Left lung (tissue), 14 donors: ENCODE data around the gene OR6C2. TPM values are rescaled to one million over a fixed set of nuclear protein-coding genes. Genes with fewer than 3 reads are reported as not detected.
"Not testable (repeated sequence)": the region's sequence is repeated elsewhere in the genome, so short reads cannot be mapped to it uniquely, and the experiment has no call there.

Experiments used
- ATAC-seq: fragments of 200-7000 bp; cut with Tn5 transposase; one replicate; pipeline ENCODE4 v1.9.1; 2020; ENCODE audit warnings: moderate library complexity
- DNase-seq, 4 donors: peaks; one replicate each; pipeline ENCODE4 v3.0.0-alpha.2; 2013 to 2020
- H3K27ac ChIP-seq, 2 donors: fragments of 200-600 bp; sonication (generic) in 1 of 2; one replicate each; pipeline versions ENCODE4 v1.5.0 to v1.8.0; 2020 to 2021
- H3K27me3 ChIP-seq, 2 donors: fragments of 200-600 bp; sonication (generic) in 1 of 2; one replicate each; pipeline versions ENCODE4 v1.5.0 to v1.8.0; 2020 to 2021
- H3K36me3 ChIP-seq, 2 donors: fragments of 200-600 bp; sonication (generic) in 1 of 2; one replicate each; pipeline versions ENCODE4 v1.5.0 to v1.8.0; 2020 to 2021
- H3K4me1 ChIP-seq, 2 donors: fragments of 200-600 bp; one replicate each; pipeline ENCODE4 v1.8.0; 2021
- H3K4me3 ChIP-seq, 2 donors: fragments of 200-600 bp; sonication (generic) in 1 of 2; one replicate each; pipeline versions ENCODE4 v1.5.0 to v1.8.0; 2020 to 2021; ENCODE audit warnings: mild to moderate bottlenecking in 1 of 2
- H3K9me3 ChIP-seq, 2 donors: fragments of 200-600 bp; sonication (generic) in 1 of 2; one replicate each; pipeline versions ENCODE4 v1.5.0 to v1.8.0; 2020 to 2021
- intact Hi-C, 2 donors: fragments of 100-400 bp; cut with DNase I; formaldehyde crosslinking; loops; one replicate each; pipeline versions ENCODE4 v1.11.2 to v1.14.2; 2022
- long read RNA-seq, 12 donors: library from polyadenylated mRNA in 2 of 12; unstranded in 2 of 12; transcript quantifications; one replicate each; pipeline ENCODE4 v2.0.0 and lab custom pipeline, GENCODE V29; 2019 to 2026
- polyA plus RNA-seq, 6 donors: library from polyadenylated mRNA; unstranded; fragments of 120-200 nt; gene quantifications; one replicate each; pipeline ENCODE4 v1.2.1, GENCODE V29; 2013; ENCODE audit not compliant: insufficient read length in 6 of 6
- total RNA-seq, 2 donors: library from RNA; stranded (reverse); fragmentation: NEBNext Ultra II Directional; extraction: Animal tissue kit (Norgen Biotek cat#: 25700); gene quantifications; one replicate each; pipeline ENCODE4 v1.2.1, GENCODE V29; 2021
- TF ChIP-seq, protein P1 (sequence below), 2 donors: fragments of 200-600 bp; sonication (generic) in 1 of 2; IDR thresholded peaks; one replicate each; pipeline versions ENCODE4 v1.5.0 to v1.8.0; 2021; ENCODE audit warnings: antibody characterized with exemption in 2 of 2
- donor health status: DM: no; HTN: yes; CAD: no.
- donor health status: DM: no; HTN: no; CAD: no.

OR6C2 gene
- not detected for total RNA-seq
- not detected for polyA plus RNA-seq
- long read RNA-seq, donor 1, result 0 reads
- long read RNA-seq, donor 2, result 0 reads
- long read RNA-seq, donor 3, result 0 reads
- long read RNA-seq, donor 4, result 0 reads
- long read RNA-seq, donor 5, result 0 reads
- long read RNA-seq, donor 6, result 0 reads
- long read RNA-seq, donor 7, result 0 reads
- long read RNA-seq, donor 8, result 0 reads
- long read RNA-seq, donor 9, result 0 reads
- long read RNA-seq, donor 10, result 0 reads
- long read RNA-seq, donor 11, result 0 reads
- long read RNA-seq, donor 12, result 0 reads

DNA sequence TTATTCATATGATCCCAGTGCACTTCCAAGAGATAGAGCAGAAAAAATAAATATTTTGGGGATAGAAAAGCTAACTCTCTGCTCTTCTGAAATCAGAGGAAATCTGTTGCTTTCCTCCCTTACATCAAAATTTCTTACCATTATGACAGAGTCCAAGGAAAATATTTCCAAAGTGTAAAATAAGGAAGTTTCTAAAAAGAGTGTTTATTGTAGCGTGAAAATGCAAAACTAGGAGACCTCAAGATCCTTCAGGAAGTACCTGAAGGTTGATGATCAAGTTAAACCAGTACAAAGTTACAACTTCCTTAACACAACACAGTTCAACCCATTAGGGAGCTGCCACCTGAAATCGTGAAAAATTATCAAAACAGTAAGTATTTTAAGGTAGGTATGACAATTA lies at the start of gene OR6C2:
OR6C2 (plus strand) TSS at position 301 of the 400 bp plus-strand sequence. CDS start 8,138 bp downstream, outside the sequence.
- intact Hi-C loops, result no loop called here
- TF ChIP-seq, protein P1, sequence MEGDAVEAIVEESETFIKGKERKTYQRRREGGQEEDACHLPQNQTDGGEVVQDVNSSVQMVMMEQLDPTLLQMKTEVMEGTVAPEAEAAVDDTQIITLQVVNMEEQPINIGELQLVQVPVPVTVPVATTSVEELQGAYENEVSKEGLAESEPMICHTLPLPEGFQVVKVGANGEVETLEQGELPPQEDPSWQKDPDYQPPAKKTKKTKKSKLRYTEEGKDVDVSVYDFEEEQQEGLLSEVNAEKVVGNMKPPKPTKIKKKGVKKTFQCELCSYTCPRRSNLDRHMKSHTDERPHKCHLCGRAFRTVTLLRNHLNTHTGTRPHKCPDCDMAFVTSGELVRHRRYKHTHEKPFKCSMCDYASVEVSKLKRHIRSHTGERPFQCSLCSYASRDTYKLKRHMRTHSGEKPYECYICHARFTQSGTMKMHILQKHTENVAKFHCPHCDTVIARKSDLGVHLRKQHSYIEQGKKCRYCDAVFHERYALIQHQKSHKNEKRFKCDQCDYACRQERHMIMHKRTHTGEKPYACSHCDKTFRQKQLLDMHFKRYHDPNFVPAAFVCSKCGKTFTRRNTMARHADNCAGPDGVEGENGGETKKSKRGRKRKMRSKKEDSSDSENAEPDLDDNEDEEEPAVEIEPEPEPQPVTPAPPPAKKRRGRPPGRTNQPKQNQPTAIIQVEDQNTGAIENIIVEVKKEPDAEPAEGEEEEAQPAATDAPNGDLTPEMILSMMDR (IDR thresholded peaks at IDR 0.05), result no peak
- Histone ChIP-seq H3K9me3 (peaks cover 0 to 13% of the 10 kb centered on the region in 2 donors), H3K4me3 (no peak within 1 kb of the TSS), H3K27me3 (no peaks in the 10 kb centered on the region), H3K27ac (no peak within 1 kb of the TSS), H3K36me3 (no peaks in the 10 kb centered on the region), H3K4me1 (no peaks in the 10 kb centered on the region)
- ATAC-seq (no peak), DNase-seq (no peak)

DNA sequence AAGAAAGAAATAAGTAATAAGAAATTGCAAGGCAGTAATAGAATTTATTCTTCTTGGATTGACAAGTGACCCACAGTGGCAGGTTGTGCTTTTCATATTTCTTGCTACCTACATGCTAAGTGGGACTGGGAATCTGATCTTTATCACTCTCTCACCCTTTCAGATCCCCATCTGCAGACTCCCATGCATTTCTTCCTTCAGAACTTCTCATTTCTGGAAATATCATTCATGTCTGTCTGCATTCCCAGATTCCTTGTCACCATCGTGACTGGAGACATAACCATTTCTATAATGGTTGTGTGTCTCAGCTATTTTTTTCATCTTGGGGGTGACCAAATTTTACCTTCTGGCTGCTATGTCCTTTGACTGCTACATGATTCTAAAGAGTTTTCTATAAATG lies 47.5 kb upstream of the OR6C2 start:
- no peak for ATAC-seq
- TF ChIP-seq, protein P1 (IDR thresholded peaks at IDR 0.05), result no peak
- intact Hi-C loops, result no loop called here

DNA sequence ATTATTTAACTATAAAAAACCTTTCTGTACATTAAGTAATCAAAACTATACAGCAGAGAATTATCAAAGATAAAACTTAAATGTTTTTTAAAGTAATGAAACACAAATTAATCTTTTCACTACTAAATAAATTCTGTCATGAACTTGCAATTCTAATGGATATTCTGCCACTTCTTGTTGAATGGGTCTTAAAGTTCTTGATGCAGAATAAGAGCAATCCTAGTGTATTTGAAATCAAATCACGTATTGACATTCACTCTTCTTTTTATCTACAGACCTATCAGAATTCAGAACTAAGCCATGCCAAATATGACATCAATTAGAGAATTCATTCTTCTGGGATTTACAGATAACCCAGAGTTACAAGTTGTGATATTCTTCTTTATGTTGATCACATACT lies 43.6 kb upstream of the OR6C2 start, which contains the start of gene OR6C65:
OR6C65 (plus strand) TSS at position 301 of the 400 bp plus-strand sequence; CDS start at position 301, 0 bp downstream.
- H3K9me3 ChIP-seq, result no peaks in the 10 kb centered on the region
- DNase-seq (no peak), ATAC-seq (no peak)
- H3K27ac ChIP-seq, result no peak within 1 kb of the TSS
- TF ChIP-seq, protein P1 (IDR thresholded peaks at IDR 0.05), result no peak
- no peaks in the 10 kb centered on the region for H3K27me3 ChIP-seq
- H3K4me1 ChIP-seq, result no peaks in the 10 kb centered on the region
- intact Hi-C loops, result no loop called here
- no peaks in the 10 kb centered on the region for H3K36me3 ChIP-seq
- no peak within 1 kb of the TSS for H3K4me3 ChIP-seq

More for the DNA sequence above, 47.5 kb upstream of the OR6C2 start:
- no peak for DNase-seq
- Histone ChIP-seq H3K27me3 (no peaks in the 10 kb centered on the region), H3K4me1 (no peaks in the 10 kb centered on the region), H3K4me3 (no peak overlapping the region), H3K9me3 (no peaks in the 10 kb centered on the region), H3K36me3 (no peaks in the 10 kb centered on the region), H3K27ac (no peak overlapping the region)

DNA sequence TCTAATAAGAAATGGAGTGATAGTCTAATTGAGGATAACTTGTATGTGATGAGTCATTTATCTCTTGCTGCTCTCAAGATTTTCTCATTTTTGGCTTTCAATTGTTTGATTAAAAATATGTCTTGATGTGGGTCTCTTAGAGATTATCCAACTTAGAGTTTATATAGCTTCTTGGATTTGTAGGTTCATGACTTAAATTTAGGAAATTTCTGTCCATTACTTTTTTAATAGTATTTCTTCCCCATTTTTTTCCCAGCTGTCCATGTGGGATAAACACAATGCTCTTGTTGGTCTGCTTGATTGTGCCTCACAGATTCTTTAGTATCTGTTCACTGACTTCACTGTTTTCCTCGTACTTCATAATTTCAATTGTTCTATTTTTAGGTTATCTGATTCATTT lies 36.0 kb upstream of the OR6C2 start:
- Histone ChIP-seq H3K36me3 (no peaks in the 10 kb centered on the region), H3K27ac (no peak overlapping the region), H3K4me1 (no peaks in the 10 kb centered on the region), H3K4me3 (no peak overlapping the region), H3K27me3 (no peaks in the 10 kb centered on the region), H3K9me3 (no peaks in the 10 kb centered on the region)
- intact Hi-C loops, result no loop called here
- TF ChIP-seq, protein P1 (IDR thresholded peaks at IDR 0.05), result no peak
- ATAC-seq (no peak), DNase-seq (no peak)

DNA sequence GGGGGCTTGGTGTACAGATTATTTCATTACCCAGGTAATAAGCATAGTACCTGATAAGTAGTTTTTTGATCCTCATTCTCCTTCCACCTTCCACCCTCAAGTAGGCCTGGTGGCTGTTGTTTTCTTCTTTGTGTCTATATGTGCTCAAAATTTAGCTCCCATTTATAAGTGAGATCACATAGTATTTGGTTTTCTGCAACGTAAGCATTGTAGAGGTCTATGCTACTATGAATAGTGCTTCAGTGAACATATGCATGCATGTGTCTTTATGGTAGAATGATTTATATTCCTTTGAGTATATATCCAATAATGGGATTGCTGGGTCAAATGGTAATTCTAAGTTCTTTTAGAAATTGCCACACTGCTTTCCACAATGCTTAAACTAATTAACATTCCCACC lies 34.7 kb upstream of the OR6C2 start:
- H3K9me3 ChIP-seq, H3K27ac ChIP-seq, DNase-seq, H3K4me3 ChIP-seq, H3K36me3 ChIP-seq, H3K27me3 ChIP-seq, ATAC-seq, intact Hi-C loops, H3K4me1 ChIP-seq: not testable (repeated sequence)

DNA sequence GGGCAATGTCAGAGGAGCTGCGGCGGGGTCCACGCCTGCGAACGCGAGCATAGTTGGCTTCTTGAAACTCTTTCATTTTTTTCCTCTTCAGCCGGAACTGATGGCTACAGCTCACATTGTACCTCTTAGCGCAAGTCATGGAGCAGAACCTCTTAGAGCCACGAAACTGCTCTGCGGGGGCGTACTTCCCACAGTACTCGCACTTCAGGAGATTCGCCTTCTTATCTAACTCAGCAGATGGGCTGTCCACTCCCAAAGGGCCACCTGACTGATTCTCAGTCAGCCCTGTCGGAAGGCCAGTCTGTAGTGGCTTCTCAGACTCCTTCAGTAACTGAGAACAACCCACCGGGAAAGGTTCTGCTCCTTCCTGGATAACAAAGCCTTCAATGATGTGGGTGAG lies 31.7 kb upstream of the OR6C2 start:
- H3K4me1 ChIP-seq, intact Hi-C loops, ATAC-seq, H3K36me3 ChIP-seq, H3K27ac ChIP-seq, H3K9me3 ChIP-seq, DNase-seq, H3K27me3 ChIP-seq, H3K4me3 ChIP-seq: not testable (repeated sequence)

DNA sequence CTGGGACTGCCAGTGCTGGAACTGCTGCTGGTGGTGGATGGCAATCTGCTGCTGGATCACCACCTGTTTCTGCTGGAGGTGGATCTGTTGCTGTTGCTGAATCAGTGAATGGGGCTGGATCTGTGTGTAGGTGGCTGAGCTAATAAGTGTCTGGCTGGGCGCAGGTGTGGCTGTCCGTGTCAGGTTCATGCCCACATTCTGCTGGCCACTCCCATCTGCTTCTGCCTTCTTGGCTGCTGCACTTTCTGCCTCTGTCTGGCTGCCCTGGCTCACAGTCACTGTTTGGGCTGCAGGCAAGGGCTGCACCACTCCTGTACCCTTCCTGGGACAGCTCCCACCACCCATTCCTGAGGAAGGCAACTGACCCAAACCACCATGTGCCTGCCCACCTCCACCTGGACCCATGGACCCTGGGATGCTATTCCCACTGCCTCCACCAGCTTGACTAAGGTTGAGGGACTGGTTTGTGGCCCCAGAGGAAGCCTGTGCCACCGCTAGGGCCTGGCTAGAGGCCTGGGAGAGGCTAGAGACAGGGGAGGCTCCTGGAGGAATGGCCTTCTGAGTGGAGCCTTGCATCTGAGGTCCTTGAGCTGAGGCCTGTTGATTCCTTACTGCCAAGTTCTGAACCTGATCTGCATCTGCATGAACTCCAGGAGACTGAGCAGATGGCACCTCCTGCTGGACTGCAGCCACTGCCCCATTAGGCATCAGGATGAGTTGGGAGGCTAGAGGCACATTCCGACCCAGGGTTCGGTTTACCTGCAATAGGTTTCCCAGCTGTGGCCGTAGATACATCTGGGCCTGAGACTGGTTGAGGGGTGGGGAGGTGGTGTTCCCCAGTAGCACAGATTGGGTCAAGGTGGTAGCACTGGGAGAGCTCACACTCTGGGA lies 30.1 kb upstream of the OR6C2 start:
- H3K27me3 ChIP-seq, H3K4me3 ChIP-seq, intact Hi-C loops, H3K27ac ChIP-seq, H3K9me3 ChIP-seq, DNase-seq, H3K36me3 ChIP-seq, H3K4me1 ChIP-seq: not testable (repeated sequence)
- peak; percentile 85 for ATAC-seq

DNA sequence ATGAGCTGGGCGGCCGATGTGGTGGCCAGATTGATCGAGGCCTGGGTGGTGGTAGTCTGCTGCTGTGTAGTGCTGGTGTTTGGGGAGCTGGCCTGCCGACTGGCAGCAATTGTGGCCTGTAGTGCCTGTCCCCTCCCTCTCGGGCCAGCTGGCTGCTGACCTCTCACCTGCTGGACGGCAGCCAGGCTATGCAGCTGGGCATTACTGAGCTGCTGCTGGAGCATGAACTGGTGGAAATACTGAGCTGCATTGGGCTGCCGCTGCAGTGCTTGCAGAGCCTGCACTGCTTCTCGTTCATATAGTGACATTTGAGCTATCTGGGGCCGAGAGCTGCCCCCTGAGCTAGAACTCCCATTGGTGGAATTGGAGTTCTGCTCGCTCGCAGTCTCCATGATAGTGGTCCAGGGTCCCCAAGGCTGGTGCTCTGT lies 29.5 kb upstream of the OR6C2 start:
- not testable (repeated sequence) for H3K27ac ChIP-seq

DNA sequence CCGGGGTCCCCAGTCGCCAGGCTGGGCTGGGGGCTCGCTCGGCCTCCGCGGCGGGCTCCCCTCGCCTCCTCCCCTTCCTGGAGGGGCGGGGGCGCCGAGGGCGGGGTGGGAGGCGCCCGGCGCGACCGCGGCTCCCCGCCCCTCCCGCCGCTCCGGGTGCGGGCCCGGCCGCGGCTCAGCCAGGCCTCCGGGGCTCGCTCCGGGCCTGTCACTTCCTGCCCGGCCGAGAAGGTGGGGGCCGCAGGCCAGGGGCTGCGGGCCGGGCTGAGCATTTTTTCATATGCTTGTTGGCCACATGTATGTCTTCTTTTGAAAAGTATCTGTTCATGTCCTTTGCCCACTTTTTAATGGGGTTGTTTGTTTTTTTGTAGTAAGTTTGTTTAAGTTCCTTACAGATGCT lies 29.0 kb upstream of the OR6C2 start:
- intact Hi-C loops, H3K4me3 ChIP-seq, H3K4me1 ChIP-seq, DNase-seq, H3K36me3 ChIP-seq, H3K9me3 ChIP-seq, H3K27ac ChIP-seq, H3K27me3 ChIP-seq: not testable (repeated sequence)
- ATAC-seq, result peak; percentile 72

More for the DNA sequence above, 29.5 kb upstream of the OR6C2 start:
- intact Hi-C loops, DNase-seq, H3K9me3 ChIP-seq, H3K36me3 ChIP-seq, H3K4me3 ChIP-seq, H3K4me1 ChIP-seq, H3K27me3 ChIP-seq: not testable (repeated sequence)
- ATAC-seq, result peak; percentile 50
